NCI-H2107 treated with DMSO at 0.1 percent for 48 hours (cell line): ENCODE results near the gene SLC6A16.
"Not testable (repeated sequence)": the region's sequence is repeated elsewhere in the genome, so short reads cannot be mapped to it uniquely, and the experiment has no call there.

Experiments used
- DNase-seq: peaks from one replicate; lab custom pipeline; 2025; ENCODE audit not compliant: unreplicated experiment; lab: John Stamatoyannopoulos, UW

Gene SLC6A16

DNA sequence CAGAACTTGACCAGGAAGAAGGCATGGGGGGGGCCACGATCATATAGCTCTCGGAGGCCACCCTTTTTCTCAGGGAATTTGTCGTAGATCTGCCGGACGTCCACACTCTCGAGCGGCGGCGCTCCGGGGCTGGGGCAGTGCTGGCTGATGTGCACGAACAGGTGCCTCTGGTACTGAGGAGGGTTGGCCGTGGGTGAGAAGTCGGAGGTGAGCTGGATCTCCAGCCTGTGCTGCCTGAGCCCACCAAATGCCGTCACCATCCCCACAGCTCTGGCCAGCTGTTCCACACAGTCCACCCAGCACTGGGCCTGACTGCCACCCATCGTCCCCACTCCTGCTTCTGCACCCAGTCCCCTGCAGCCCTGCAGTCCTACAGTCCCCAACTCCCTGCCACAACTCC, 22.2 kb upstream of the SLC6A16 start:
- DNase-seq, result no peak

DNA sequence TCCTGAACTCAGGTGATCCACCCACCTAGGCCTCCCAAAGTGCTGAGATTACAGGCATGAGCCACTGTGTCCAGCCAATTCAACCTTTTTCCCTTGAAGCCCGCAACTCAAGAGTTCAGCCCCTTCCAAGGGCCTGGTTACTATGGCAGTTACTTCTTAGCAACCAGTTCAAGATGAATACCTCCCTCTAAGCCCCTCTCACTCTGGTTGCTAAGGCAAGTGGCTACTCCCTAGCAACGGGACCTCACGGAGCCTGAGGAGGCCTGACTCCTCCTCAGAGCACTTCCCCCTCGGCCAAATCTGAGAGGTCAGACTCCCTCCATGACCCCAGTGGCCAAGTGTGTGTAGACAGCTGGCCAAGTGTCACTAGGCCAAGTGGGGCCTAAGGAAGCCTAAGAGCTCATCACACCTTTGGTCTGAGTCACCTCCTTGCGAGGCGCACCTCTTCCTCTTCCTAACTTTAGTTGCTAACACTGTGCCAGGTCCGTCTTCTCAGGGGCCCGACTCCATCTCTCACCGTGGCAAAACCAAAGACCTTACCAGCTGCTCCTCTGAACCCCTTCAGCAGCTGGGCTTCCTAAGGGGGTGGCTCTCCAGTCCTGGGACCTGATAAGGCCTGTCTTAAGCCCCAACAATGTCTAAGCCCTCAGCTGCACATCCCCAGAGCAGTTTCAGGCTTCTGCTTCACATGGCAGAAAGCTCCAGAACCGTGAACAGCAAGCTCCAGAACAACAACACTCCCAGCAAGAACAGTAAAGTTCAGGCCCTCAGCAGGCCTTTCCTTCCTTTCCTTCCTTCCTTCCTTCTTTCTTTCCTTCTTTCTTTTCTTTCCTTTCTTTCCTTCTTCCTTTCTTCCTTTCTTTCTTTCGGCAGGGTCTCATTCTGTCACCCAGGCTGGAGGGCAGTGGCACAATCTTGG, 19.8 kb upstream of the SLC6A16 start:
- no peak for DNase-seq

DNA sequence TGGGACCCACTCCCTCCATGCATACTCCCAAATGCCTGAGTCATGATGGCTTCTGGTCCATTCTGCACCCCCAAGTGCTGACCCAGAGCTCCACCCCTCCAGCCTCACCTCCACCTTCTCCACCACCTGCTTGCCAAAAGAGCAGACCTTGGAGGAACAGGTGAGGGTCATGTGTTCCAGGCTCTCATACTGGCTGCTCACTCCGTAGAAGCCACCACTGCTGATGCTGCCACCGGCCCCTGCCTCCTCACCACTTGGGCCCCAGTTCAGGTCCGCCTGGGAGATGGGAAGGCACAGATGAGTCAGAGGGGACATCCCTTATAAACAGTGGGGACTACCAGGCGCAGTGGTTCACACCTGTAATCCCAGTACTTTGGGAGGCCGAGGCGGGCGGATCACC, 18.1 kb upstream of the SLC6A16 start:
- no peak for DNase-seq

DNA sequence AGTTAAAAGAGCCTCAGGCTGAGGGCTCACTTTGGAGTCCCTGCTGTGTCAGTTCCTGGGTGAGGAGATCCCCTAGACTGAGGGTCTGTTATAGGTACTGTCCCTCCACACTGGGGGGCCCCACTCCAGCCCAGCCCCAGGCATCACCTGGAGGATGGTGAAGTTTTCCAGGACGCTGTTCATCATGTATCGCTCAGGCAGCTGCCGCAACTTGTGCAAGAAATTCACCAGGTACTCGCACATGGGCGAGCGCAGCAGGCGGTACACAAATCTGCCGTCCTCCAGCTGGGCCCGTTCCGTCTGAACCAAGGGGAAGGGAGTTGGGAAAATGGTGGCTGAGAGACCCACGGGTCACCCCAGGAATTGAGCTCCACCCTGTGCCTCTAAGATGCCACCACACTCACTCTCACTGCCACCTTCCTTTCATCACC, 17.3 kb upstream of the SLC6A16 start:
- no peak for DNase-seq

DNA sequence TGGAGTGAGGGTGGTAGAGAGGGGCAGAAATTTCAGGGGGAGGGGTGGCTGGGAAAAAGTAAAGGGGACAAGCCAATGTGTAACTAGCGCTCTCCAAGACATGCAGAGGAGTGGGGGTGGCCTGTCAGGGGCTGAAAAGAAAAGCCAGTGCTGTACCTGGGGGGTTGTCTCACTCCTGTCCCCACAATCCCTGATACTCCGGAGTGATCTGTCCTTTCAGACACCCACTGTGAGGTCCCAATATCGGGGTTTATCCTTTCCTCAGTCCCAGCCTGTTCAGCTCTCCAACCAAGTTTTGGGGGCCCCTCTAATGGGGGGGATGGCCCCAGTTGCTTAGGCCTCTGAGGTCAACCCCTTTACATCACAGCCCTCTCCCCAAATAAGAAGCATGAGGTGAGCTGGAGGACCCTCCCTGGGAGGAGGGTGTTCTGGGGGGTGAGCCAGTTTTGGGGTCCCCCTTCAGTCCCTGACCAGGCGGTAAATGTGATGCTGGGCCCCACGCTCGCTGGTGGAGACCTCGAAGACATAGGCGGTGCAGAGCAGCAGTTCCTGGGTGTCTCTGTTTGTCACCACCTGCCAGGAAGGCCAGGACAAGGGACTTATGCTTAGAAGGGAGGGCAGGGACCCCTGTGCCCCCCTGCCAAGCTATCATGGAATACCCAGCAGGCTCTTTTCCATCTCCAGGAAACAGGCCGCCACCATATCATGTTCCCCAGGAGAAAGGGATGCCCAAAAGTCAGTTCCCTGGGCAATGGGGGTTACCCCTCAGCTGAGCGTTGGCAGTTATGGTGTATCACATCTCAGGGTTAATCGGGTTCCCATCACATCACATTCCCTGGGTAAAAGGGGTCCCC, 16.1 kb upstream of the SLC6A16 start:
- DNase-seq, result no peak

DNA sequence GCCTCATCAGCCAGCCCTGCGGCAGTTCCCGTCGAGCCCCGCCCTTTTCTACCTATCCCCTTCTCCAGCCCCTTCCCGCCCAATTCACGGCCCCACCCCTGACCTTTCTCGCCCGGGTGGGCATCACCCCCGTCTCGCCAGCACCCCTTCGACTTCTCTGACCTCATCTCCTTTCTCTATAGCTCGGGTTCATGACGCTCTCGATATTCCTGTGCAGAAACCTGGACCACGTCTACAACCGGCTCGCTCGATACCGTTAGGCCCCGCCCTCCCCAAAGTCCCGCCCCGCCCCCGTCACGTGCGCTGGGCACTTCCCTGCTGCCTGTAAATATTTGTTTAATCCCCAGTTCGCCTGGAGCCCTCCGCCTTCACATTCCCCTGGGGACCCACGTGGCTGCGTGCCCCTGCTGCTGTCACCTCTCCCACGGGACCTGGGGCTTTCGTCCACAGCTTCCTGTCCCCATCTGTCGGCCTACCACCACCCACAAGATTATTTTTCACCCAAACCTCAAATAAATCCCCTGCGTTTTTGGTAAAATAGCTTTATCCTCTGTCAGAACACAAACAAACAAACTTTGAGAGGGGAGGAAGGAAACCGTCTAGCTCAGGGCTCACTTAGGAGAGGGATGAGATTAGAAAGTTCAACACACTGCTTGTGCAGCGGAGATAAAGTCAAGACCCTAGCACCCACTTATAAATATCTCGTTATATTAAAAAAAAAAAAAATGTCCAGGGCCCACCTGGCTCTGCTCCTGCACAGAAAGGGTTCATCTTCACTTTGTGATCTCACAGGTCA, 15.3 kb upstream of the SLC6A16 start:
- peak; percentile 38 for DNase-seq

DNA sequence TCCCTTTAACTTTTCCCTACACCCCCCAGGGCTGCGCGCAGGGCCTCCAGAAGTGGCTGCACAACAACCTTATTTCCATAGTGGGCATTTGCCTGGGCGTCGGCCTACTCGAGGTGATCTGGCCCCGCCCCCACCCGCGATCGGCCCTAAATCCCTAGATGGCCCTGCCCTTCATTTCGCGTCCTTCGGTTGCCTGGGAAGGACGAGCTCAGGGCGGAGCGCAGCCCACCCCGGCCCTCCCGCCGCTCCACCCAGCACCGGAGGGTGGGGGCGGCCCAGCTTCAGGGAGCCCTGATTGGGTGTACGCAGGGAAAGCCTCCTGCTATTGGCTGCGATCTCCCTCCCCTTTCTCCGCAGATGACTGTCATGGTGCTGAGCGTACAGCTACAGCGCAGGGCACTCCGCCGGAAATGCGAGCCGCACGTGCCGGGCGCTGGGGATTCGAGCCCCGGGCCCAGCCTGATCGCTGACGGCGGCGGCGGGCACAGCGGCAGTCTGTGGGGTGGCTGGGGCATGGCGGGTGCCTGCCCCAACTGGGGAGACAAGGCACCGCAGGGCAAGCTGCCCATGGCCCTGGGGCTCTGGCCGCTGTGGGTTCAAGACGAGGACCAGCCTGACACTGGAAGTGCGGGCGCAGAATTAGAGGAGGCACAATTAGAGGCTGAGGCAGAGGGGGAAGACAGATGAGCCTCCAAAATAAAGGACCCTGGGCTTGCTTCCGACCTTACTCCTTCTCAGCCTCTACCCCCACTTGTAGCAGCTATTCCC, 14.5 kb upstream of the SLC6A16 start:
- no peak for DNase-seq

DNA sequence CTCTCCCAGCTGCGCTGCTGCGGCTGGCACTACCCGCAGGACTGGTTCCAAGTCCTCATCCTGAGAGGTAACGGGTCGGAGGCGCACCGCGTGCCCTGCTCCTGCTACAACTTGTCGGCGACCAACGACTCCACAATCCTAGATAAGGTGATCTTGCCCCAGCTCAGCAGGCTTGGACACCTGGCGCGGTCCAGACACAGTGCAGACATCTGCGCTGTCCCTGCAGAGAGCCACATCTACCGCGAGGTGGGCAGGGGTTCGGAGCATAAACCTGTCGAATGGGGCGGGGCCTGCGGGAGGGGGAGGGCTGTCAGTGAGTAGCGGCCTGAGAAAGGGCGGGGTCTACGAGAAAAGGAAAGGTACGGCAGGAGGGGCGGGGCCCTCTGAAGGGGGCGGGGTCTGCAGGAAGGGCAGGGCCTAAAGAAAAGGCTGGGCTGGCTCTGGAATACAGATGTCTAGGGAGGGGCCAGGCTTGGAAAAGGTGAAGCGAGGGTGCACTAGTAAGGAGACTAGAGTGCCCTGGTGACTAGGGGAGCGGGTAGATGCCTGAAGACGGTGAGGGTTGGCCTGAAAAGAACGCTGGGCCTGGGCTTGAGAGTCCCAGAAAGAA, 13.8 kb upstream of the SLC6A16 start:
- DNase-seq, result no peak

DNA sequence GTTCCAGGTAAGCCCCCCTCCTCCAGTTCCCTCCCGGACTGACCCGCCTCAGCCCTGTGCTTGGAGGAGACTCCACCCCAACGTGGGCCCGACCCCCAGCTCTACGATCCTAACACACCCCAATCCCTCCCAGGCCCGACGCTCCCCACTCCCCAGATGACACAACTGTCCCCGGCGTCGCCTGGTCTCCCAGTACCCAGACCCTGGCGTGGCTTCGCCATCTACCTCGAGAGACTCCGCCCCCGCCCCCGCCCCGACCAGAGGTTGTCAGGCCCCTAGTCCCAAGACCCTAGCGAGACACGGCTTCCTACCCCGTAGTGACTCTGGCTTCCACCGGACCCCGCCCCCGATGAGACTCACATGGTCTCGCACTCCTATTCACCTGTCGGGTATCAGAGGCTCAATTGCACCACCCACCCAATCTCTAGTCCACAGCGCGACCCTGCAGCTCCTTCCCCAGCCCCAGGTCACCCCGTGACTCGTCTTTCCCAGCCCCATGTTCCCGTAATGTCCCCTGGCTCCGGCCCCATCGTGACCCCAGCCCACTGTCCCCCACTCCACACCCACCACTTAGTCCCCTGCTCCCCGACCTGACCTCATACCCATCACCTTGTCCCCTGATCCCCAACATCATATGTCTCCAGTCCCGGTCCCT, 13.2 kb upstream of the SLC6A16 start:
- DNase-seq, result no peak

DNA sequence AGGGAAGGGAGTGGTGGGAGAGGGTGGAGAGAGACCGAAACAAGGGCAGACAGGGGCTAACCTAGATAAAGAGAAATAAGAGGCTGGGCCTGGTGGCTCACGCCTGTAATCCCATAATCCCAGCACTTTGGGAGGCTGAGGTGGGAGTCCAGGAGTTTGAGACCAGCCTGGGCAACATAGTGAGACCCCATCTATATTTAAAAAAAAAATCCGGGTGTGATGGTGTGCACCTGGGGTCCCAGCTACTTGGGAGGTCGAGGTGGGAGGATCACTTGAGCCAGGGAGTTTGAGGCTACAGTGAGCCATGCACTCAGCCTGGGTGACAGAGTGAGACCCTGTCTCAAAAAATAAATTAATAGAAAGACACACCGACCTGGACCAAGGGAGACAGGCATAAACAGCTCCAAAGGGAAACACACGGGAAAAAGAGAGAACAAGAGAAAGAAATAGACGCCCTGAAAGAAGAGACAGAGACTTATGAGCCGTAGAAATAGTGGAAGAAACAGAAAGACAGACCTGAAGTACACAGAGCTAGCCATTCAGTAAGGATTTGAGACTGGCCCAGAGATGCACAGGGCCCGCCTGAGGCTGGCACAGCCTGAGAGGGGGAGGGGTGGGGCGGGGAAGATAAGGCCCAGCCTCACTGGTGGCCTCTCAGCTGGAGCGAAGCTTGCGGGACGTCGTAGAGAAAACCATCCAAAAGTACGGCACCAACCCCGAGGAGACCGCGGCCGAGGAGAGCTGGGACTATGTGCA, 12.5 kb upstream of the SLC6A16 start:
- no peak for DNase-seq

DNA sequence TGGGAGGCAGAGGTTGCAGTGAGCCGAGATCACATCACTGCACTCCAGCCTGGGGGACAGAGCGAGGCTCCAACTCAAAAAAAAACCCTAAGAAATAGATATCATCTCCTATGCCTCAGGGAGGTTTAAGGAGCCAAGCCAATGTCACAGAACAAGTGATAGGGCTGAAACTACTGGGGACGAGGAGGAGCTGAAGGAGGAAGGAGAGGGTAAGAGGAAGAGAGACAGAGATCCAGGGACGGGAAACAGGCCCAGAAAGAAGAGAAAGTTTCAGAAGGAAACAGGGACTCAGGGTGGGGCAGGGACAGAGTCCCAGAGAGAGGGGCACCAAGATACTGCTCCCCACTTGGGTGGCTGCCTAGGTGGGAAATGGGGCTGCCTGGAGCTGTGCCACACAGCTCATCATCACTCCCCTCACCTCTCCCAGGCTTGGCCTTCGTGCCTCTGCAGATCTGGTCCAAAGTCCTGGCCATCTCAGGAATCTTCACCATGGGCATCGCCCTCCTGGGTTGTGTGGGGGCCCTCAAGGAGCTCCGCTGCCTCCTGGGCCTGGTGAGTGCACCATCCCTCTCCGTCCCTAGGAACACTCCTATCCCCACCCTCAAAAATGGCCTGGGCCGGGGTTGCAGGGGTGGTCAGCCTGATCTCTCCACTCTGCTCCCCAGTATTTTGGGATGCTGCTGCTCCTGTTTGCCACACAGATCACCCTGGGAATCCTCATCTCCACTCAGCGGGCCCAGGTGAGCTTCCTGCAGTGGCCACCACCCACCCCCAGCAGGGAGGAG, 11.7 kb upstream of the SLC6A16 start:
- DNase-seq, result no peak

DNA sequence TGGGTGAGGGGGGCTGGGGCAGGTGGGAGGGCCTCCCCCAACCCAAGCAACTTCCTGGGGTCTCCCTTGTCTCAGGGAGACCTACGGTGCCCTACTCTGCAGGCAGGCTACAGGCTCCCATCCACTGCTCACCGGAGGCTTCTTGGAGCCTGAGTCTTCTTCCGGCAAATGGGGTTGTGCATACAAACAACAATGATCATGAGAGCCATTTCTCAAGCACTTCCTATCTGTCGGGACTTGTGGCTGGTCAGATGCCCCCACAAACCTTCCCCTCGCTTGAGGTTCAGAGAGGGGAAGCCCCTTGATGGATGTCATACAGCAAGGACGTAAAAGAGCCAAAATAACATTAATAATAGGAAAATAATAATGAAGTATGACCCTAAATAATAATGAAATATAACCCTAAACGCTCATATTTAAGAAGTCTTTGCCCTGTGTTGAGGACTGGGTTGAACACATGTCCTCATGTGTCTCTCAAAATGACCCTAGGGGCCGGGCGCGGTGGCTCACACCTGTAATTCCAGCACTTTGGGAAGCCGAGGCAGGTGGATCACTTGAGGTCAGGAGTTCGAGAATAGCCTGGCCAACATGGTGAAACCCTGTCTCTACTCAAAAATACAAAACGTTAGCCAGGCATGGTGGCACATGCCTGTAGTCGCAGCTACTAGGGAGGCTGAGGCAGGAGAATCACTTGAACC, 10.9 kb upstream of the SLC6A16 start:
- DNase-seq, result no peak

DNA sequence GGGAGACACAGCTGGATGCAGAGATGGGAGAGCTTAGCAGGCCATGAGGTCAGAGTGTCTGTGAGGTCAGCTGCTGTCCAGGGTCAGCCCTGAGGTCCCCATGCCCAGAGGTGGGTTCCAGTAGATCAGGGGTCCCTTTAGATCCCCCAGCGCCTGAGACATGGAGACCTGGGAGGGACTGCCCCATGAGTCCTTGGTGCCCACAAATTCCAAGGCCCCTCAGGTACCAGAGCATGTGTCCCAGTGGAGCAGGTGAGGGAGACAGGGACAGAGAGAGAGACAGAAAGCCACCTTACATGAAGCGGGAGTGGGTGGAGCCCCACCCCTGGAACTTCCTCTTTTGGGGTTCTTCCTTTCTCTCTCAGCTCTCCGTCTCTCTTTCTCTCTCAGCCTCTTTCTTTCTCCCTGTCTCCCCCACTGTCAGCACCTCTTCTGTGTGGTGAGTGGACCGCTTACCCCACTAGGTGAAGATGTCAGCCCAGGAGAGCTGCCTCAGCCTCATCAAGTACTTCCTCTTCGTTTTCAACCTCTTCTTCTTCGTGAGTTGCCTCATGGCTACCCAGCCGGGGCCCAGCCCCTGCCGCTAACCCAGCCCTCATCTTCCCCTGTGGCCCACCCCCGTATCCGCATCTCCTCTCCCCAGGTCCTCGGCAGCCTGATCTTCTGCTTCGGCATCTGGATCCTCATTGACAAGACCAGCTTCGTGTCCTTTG, 10.2 kb upstream of the SLC6A16 start, which contains the start of gene CD37:
CD37 (plus strand) TSS at position 336 of the 713 bp plus-strand sequence; CDS start at position 471, 135 bp downstream.
- no peak for DNase-seq

DNA sequence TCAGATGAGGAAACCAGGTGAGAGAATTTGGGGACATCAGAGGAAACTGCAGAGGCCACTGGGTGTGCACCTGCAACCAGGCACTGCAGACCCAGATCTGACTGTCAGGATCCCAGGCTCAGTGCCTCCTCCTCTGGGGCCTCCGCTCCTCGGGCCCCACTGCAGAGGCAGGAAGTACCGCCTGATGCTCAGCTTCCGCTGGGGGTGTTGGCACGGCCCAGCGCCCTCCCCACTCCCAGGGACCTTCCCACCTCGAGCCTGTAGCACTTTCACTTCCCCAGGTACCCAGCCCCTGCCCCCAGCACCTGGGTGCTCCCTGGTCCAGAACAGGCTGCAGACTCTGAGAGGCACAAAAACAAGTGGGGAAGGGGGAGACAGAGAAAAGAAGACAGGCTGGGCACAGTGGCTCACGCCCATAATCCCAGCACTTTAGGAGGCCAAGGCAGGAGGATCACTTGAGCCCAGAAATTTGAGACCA, 8.9 kb upstream of the SLC6A16 start:
- DNase-seq, result no peak

DNA sequence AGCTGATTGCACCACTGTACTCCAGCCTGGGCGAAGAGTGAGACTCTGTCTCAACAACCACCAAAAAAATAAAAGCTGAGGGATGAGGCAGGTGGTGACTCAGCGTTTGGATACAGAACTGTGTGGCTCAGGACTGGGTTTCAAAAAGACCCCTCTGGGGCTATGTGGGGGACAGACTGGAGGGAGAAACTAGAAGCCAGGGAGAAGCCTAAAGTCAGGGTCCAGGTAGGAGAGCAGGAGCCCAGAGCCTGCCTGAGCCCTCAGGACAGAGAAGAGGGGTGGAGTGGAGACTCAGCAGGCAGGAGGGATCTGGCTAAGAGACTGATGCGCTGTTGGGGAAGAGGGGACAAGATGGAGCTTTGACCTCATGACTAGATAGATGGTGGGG, 8.4 kb upstream of the SLC6A16 start:
- no peak for DNase-seq

DNA sequence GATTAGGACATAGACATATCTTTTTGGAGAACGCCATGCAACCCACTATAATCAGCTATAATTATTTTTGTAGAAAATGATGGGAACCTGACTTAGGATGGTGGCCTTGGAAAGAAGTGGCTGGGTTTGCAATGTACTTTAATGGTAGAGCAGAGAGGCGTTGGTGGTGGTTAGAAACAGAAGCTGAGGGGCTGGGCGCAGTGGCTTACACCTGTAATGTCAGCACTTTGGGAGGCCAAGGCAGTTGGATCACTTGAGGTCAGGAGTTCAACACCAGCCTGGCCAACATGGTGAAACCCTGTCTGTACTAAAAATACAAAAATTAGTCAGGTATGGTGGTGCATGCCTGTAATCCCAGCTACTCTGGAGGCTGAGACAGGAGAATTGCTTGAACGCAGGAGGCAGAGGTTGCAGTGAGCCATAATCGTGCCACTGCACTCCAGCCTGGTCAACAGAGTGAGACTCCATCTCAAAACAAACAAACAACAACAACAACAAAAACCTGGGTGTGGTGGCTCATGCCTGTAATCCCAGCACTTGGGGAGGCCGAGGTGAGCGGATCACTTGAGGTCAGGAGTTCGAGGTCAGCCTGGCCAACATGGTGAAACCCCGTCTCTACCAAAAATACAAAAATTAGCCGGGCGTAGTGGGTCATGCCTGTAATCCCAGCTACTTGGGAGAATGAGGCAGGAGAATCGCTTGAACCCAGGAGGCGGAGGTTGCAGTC, 7.9 kb upstream of the SLC6A16 start:
- DNase-seq, result not testable (repeated sequence)
